Anterior cingulate cortex (tissue), 58 donors: ENCODE measurements around the gene PALB2.
A peak's percentile ranks its signal among the peaks of the same experiment; 100 is the strongest.
"Not testable (repeated sequence)": the region's sequence is repeated elsewhere in the genome, so short reads cannot be mapped to it uniquely, and the experiment has no call there.

Experiments used
- DNase-seq, 58 donors: peaks; one replicate each; lab custom pipeline; 2025; lab: John Stamatoyannopoulos, UW

PALB2 gene

DNA sequence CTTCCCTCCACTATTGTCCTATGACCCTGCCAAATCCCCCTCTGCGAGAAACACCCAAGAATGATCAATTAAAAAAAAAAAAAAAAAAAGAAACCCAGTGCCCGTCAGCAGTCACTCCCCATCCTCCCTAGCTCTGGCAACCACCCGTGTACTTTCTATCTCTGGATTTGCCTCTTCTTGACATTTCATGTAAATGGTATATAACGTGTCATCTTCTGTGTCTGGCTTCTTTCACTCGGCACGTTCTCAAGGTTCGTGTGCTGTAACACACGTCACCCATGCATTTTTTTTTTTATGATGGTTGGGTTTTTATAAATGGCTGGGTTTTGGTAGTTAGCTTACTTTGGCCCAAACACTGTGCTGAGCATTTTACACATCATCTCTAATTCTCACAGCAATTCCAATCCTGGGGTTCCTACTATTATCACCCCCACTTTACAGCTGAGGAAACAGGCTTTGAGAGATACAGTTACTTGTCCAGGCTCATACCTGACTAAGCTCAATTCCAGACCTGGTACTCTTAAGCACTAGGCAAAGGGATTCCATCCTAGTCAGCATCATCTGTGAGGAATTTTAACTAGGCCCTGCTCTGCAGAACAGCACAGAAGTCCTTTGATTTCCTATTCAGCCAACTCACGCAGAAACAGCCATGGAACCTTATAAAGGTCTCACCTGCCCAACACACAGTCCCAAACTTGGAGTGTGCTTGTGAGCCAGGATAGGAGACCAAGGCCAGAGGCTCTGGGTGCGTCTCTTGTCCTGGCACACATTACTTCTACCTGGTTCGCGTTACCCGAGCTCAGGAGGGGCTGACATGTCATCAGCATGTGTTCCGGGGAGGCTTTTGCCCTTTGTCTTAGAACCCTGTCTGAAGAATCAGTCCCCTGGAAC, 56.7 kb downstream of the PALB2 start:
- no peak for DNase-seq

DNA sequence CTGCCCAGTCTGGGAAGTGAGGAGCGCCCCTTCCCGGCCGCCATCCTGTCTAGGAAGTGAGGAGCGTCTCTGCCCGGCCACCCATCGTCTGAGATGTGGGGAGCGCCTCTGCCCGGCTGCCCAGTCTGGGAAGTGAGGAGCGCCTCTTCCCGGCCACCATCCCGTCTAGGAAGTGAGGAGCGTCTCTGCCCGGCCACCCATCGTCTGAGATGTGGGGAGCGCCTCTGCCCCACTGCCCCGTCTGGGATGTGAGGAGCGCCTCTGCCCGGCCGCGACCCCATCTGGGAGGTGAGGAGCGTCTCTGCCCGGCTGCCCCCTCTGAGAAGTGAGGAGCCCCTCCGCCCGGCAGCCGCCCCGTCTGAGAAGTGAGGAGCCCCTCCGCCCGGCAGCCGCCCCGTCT, 57.8 kb downstream of the PALB2 start:
- DNase-seq: not testable (repeated sequence)

DNA sequence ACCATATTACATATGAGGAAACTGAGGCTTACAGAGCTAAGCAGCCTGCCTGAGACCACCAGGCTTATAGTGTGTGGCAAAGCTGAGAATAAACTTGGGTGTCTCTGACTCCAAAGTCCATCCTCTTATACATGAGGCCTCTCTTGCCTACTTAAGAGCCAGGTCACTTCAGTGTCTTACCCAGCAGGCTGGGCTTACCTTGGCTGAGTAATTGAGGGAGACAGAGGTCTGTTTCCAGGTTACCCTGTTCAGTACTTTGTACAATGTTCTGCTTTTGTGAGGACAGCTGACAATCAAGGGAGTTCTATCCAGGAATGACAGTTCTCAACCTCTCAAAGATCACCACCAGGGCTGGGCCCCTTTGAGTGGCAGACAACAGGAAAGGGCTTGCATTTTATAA, 59.3 kb downstream of the PALB2 start:
- no peak for DNase-seq

DNA sequence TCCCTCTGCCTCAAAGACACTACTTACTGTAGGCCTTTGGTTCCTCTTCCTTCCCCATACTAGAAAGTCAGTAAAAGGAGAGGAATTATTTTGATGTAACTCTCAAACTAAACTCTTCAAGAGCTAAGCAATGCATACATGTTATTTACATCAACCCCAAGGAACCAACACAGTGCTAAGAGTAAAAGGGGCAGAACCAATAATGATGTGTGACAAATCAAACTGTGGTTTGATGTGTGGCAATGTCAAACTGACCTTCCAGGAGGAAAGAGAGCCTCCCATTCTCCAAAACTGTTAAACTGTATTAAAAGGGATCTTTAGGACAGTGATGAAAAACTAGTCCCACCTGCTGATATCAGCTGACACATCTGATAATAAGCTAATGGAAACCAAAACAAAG, 60.7 kb downstream of the PALB2 start:
- no peak for DNase-seq

DNA sequence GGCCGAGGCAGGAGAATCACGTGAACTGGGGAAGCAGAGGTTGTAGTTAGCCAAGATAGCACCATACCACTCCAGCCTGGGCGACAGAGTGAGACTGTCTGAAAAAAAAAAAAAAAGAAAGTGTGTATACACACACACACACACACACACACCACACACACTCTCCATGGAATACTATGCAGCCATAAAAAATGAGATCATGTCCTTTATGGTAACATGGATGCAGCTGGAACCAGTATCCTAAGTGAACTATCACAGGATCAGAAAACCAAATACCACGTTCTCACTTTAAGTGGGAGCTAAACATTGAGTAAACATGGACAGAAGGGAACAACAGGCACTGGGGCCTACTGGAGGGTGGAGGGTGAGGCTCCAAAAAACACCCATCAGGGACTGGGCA, 61.7 kb downstream of the PALB2 start:
- DNase-seq: no peak

DNA sequence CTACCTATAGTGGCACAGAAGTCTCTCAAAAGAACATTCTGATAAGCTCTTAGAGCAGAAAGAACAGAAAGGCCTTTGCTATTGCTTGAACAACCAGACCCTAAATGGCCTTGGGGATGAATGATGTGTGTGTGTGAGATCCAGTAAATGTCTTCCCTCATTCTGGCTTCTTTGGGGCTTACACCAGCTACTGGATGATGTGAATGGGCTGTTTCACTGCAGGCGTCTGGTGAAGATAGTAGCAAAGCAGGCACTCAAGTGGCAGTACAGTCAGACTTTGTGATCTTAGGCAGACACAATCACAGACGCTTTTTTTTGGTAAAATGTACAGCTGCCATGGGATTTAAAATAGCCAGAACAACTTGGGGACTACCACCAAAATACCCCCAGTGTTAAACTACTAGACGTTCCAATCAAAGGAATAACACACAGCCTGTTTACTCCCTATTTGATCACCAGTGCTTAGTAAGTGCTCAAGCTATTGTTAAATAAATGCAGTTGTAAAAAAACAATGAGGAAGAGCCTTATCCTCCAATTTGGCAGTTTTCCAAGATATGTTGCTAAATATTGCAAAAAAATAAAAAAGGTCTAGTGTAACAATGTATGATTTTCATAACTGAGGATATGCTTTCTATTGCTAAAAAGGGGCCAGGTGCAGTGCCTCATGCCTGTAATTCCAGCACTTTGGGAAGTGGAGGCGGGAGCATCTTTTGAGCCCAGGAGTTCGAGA, 62.8 kb downstream of the PALB2 start:
- DNase-seq: peak in 8 of 58 donors; percentile 1 to 22 (median 10)

DNA sequence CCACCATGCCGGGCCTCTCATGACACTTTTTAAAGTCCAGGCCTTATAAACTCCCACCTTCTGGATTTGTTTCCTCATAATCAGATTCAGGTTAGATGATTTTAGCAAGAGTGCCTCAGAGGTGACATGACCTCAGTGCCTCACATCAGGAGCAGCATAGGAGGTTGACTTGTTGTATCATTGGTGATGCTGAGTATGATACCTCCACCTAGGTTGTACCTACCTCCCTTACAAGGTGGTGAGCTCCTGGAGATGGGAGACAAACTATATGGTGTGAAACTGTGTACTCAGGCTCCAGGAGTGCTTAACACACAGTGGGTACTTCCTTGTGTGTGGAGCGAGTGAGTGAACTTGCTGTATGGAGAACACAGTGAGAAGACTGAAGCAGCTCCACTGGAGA, 63.6 kb downstream of the PALB2 start:
- no peak for DNase-seq

DNA sequence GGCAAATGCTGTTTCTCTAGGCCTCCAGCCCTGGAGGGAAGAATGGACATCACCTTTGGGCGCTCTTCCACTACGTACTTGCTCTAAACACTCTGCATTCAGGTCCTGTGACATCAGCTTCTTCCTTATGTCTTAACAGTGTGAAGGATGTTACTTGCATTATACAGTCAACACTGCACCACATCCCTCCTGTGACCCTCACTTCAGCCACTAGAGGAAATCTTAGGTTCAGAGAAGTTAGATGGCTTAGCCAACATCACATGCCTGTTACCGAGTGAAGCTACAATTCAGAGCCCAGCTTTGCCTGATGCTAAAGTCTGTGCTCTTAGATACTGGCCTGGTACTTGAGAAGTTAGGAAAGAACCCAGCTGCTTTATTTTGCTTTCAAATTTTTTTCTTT, 65.3 kb downstream of the PALB2 start:
- DNase-seq: no peak

- DNase-seq: no peak
These were observed 67.3 kb downstream of the PALB2 start for GRCh38 chr16:23573817-23574216.

DNA sequence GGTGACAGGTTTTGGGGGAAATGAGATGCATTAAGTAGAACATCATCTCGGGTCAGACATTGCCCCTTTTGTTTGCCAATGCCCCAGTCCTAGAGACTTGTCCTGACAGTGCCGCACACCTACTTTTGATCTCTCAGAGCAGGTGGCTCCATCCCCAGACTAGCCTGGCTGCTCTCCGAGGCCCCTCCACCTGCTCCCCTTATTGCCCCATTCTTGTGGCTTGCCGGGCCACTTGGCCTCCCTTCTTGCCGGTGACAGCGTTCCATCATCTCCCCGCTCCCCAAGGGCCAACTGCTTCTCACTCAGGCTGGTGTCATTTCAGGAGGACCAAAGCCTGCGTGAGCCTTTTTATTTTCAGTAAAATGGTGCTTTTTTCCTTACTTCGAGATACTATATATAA, 68.7 kb downstream of the PALB2 start:
- DNase-seq: no peak

DNA sequence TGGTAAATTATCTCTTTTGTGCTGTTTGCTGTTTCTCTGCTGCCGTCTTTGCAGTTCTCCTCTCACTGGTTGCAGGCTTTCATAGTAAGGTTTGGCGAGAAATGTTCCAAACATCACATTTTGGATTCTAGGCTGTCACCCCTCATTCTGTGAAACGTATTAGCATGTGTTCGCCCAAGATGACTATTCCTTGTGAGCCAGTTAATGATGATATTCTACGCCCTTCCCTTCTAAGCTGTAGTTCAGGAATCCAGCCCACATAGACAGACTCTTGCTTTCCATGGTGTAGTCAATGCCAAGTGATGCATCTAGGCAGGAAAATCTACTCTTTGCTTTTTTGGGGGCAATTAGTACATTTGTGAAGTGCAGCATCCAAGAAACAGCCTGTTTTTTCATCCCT, 69.2 kb downstream of the PALB2 start:
- peak in 1 of 58 donors; percentile 12 for DNase-seq

GRCh38 chr16:23570992-23571632, 70.0 kb downstream of the PALB2 start:
- peak in 6 of 58 donors; percentile 0 to 5 (median 4) for DNase-seq

DNA sequence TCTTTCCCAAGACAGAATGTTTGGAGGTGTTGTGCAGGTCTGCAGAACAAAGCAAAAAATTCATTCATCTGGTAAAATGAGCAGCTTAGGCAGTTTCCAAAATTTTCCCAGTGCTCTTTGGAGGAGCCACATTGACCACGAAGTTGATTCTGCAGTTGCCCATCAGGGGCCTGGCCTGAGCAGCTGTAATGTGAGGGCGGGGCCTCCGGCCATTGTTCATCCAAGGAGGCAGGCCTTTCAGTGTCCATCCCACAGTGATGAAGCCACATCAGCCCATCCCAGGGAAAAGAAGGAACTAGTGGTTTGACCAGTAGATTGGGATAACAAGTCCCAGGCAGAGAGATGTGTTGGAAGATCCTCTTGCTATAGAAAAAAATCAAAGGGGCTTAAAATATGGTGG, 73.5 kb downstream of the PALB2 start:
- no peak for DNase-seq

DNA sequence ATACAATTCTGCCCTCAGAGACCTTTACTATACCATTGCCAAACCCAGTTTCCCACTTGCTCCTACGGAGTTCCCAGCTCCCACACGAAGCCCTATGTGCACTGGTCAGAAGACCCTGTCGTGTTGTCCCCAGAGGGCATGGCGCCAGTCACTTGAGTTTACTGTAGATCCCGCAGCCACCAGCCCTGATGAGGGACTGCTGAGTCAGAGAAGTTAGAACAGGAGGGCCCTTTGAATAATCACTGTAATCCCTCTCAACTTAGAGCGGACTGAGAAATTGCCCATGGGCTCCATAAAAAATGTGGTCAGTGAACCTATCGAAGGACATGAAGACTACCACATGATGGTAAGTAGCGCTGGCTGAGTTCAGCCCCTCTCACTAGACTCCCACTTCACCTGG, 74.4 kb downstream of the PALB2 start:
- DNase-seq: no peak

DNA sequence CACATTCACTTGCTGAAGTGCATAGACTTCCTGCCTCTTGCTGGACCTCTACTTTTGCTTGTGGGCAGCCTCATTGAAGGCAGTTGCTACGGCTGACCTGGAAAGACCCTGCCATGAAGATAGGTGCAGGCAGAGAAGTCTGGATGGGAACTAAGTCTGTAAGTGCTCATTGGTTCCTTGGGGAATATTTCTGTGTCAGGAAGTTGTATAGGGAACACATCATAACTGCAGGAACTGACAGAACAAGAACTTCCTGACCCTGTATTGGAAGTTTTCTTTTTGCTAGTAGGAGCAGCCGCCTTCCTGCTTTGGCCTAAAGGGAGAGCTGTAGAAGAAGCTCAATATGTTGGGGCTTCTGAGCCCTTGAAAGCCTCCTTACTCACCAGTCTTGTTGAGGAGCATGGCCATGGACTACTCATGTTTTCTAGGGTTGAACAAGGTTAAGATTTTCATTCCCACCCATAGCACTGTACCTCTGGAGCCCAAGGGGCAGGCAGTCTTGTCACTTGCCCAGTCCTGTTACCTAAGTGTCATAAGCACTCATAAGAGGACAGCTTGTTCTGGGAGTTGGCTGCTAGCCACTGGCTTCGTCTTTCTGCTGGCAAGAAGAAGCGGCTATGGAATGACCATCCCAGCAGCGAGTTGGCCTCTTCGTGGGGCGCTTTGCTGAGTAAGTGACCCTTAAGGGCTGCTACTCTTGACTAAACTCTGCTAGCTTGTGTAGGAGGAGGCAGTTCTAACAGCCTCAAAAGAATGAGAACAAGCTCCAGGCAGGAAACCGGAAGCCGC, 76.3 kb downstream of the PALB2 start:
- peak in 4 of 58 donors; percentile 3 to 11 (median 8) for DNase-seq

DNA sequence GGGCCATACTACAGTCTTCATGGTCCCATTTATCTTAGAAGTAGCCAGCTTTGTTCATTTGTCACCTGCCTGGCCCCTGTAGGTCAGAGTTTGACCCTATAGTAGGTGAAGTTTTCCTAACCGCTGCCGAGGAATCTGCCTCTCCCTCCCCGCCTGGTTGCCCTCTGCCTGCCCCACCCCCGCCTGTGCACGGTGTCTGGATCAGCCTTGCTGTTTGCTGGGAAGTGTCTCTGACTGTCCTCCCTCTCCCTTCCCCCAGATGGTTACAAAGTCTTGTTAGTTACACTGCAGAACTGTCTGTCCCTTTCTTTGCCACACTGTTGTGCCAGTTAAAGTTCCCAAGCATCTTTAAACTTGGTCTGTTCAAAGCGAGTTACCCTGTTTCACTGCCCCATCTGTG, 77.9 kb downstream of the PALB2 start:
- no peak for DNase-seq

DNA sequence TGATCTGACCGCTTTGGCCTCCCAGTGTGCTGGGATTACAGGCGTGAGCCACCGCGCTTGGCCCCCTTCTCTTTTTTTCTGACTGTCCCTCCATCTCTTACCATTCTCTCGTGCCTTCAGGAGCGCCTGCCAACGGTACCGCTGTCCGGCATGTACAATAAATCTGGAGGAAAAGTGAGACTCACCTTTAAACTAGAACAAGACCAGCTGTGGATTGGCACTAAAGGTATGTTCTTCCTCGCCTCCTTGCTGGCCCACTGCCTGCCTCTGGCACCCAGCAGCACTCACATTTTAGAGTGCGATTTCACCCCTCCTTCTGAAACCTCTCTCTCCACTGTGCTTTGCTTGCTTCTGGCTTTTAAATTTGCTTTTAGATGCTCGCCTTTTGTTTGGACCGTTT, 78.6 kb downstream of the PALB2 start:
- DNase-seq: no peak

DNA sequence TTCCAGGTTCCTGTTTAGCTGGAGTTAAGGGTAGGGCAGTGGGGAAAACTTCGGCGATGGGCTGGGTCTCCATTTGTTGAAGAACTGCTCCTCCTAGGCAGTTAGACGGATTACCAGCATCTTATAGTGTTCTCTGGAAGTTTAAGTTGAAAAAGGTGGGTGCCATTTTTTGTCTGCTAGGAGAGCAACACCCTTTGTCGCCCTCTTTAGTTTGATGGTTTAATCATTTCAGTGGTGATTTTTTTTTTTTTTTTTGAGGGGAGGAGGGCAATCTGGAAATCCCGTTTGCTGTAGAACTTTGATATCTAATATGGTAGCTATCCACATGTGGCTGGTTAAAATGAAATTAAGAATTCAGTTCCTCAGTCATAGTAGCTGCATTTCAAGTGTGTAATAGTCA, 79.5 kb downstream of the PALB2 start:
- no peak for DNase-seq

DNA sequence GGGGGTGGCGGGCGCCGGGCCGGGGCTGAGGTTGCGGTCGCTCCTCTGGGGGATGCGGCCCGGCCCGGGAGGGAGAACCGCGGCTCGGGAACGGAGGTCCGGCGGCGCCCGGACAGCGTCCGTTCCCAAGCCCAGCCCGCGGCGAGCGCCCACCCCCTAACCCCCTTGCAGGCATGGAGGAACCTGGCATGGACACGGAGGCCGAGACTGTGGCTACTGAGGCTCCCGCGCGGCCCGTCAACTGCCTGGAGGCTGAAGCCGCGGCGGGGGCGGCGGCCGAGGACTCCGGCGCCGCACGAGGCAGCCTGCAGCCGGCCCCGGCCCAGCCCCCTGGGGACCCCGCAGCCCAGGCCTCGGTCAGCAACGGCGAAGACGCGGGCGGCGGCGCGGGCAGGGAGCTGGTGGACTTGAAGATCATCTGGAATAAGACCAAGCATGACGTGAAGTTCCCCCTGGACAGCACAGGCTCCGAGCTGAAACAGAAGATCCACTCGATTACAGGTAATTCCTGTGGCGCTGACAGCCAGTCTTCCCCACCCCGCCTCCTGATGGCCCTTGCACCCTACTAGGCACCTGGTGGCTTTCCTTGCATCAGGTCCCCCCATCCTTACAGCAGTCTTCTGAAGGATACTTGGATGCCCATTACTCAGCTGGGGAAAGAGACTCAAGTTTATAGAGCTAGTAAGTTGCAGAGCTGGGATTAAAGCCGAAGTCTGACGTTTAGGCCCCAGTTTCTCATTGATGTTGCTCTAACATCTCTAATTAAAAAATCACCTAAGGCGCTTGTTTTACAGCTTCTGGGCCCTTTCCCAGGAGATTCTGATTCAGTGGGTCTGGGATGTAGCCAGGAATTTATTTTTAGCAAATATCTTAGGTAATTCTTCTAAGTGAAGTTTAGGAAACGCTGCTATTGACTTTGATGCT, 83.1 kb downstream of the PALB2 start:
- DNase-seq: peak in 20 of 58 donors; percentile 20 to 64 (median 46)
